ENCODE results near the gene ZNHIT2. TPM values are rescaled to one million over a fixed set of nuclear protein-coding genes. Genes with fewer than 3 reads are reported as not detected.

Gene ZNHIT2
- total RNA-seq, 3 donors from 2014 or later: 5.1 to 8.3 (median 6.0) TPM

GRCh38 chr11:65141896-65142494, 24.5 kb upstream of the ZNHIT2 start:
- H3K4me1 ChIP-seq (ENCODE audit: low read depth): no peaks in the 10 kb centered on the region
- no peak overlapping the region for H3K4me3 ChIP-seq
- no peak for TF ChIP-seq CTCF (IDR thresholded peaks at IDR 0.05)
- no peak for ATAC-seq
- no peak for DNase-seq
- H3K9me3 ChIP-seq: no peaks in the 10 kb centered on the region
- H3K36me3 ChIP-seq (ENCODE audit: low read depth): no peaks in the 10 kb centered on the region
- intact Hi-C loops (cut with DNase I, micrococcal nuclease): no loop called here

GRCh38 chr11:65136515-65137096, 19.1 kb upstream of the ZNHIT2 start:
- no peak for TF ChIP-seq CTCF (IDR thresholded peaks at IDR 0.05)
- Histone ChIP-seq H3K36me3 (ENCODE audit: low read depth) (peaks cover 7% of the 10 kb centered on the region), H3K4me1 (ENCODE audit: low read depth) (peaks cover 22% of the 10 kb centered on the region), H3K9me3 (no peaks in the 10 kb centered on the region), H3K4me3 (no peak overlapping the region)
- peak in 2 of 3 donors; percentile 64 for DNase-seq
- intact Hi-C loops (cut with DNase I, micrococcal nuclease): no loop called here
- ATAC-seq: peak; percentile 35

- Histone ChIP-seq H3K9me3 (no peaks in the 10 kb centered on the region), H3K36me3 (ENCODE audit: low read depth) (peaks cover 13% of the 10 kb centered on the region), H3K4me1 (ENCODE audit: low read depth) (peaks cover 22% of the 10 kb centered on the region), H3K4me3 (no peak overlapping the region)
- intact Hi-C loops (cut with DNase I, micrococcal nuclease): no loop called here
- TF ChIP-seq CTCF (IDR thresholded peaks at IDR 0.05): no peak
- ATAC-seq: no peak
- no peak for DNase-seq
Measured at GRCh38 chr11:65135633-65136145, 18.2 kb upstream of the ZNHIT2 start.

GRCh38 chr11:65134952-65135632, 17.6 kb upstream of the ZNHIT2 start:
- H3K4me1 ChIP-seq (ENCODE audit: low read depth): peaks cover 22% of the 10 kb centered on the region
- peak; percentile 93 to 96 (median 94) for DNase-seq
- H3K36me3 ChIP-seq (ENCODE audit: low read depth): peaks cover 14% of the 10 kb centered on the region
- H3K4me3 ChIP-seq: peak overlapping the region; percentile 92
- intact Hi-C loops (cut with DNase I, micrococcal nuclease): no loop called here
- no peak for TF ChIP-seq CTCF (IDR thresholded peaks at IDR 0.05)
- no peaks in the 10 kb centered on the region for H3K9me3 ChIP-seq
- ATAC-seq: peak; percentile 82

GRCh38 chr11:65134240-65134951, 16.9 kb upstream of the ZNHIT2 start, which contains the start of gene SYVN1:
SYVN1 (minus strand) TSS chr11:65134519; CDS start chr11:65133601, 918 bp downstream.
- ATAC-seq: peak; percentile 83
- peaks cover 22% of the 10 kb centered on the region for H3K4me1 ChIP-seq (ENCODE audit: low read depth)
- intact Hi-C loops (cut with DNase I, micrococcal nuclease): no loop called here
- no peak for TF ChIP-seq CTCF (IDR thresholded peaks at IDR 0.05)
- peak; percentile 95 to 96 (median 95) for DNase-seq
- peaks cover 20% of the 10 kb centered on the region for H3K36me3 ChIP-seq (ENCODE audit: low read depth)
- H3K4me3 ChIP-seq: peak within 1 kb of the TSS; percentile 92
- H3K9me3 ChIP-seq: no peaks in the 10 kb centered on the region

Data from mucosa of descending colon (tissue), 3 donors.